Right lobe of liver (tissue), 6 donors: Measurements from ENCODE around the gene IL17C. TPM values are rescaled to one million over a fixed set of nuclear protein-coding genes. Genes with fewer than 3 reads are reported as not detected.

Experiments
- ATAC-seq, 4 donors: fragments of 200-7000 bp; cut with Tn5 transposase; one replicate each; pipeline ENCODE4 v1.9.1; 2020; ENCODE audit warnings: mild to moderate bottlenecking in 4 of 4, moderate library complexity in 4 of 4
- DNase-seq, 3 donors: peaks; one replicate each; pipeline ENCODE4 v3.0.0-alpha.2; 2020
- H3K27ac ChIP-seq, 3 donors: fragments of 200-600 bp; one replicate each; pipeline ENCODE4 v1.8.0; 2022
- H3K27me3 ChIP-seq, 2 donors: fragments of 200-600 bp; one replicate each; pipeline ENCODE4 v1.8.0; 2022
- H3K36me3 ChIP-seq, 4 donors: fragments of 200-600 bp; sonication (generic) in 1 of 4; one replicate each; pipeline versions ENCODE4 v1.5.1 to v1.8.0; 2017 to 2022; ENCODE audit warnings: control low read depth in 1 of 4
- H3K4me1 ChIP-seq, 4 donors: fragments of 200-600 bp; sonication (generic) in 1 of 4; one replicate each; pipeline versions ENCODE4 v1.5.1 to v1.8.0; 2017 to 2022; ENCODE audit warnings: control low read depth in 1 of 4
- H3K4me3 ChIP-seq, 3 donors: fragments of 200-600 bp; one replicate each; pipeline ENCODE4 v1.8.0; 2022
- H3K9me3 ChIP-seq, 4 donors: fragments of 200-600 bp; sonication (generic) in 1 of 4; one replicate each; pipeline versions ENCODE4 v1.5.1 to v1.8.0; 2017 to 2022; ENCODE audit warnings: control low read depth in 1 of 4
- CTCF ChIP-seq, 4 donors: fragments of 200-600 bp in 3 of 4; fragments of 450-650 bp in 1 of 4; IDR thresholded peaks; one replicate each; pipeline versions ENCODE4 v1.5.1 to v1.8.0; 2016 to 2022; ENCODE audit warnings: antibody characterized with exemption in 4 of 4, mild to moderate bottlenecking in 2 of 4
- POLR2A ChIP-seq: fragments of 450-650 bp; IDR thresholded peaks from one replicate; pipeline ENCODE4 v1.6.1; 2017; ENCODE audit warnings: antibody characterized with exemption, mild to moderate bottlenecking
- WGBS: methylation state at CpG from one replicate; pipeline ENCODE4 v1.1.6; 2018; ENCODE audit warnings: low coverage, low lambda C conversion rate; ENCODE audit not compliant: insufficient coverage; ENCODE audit errors: missing lambda C conversion rate; 5-methylcytosine and 5-hydroxymethylcytosine counted together
- intact Hi-C, 2 donors: fragments of 100-400 bp; cut with DNase I; formaldehyde crosslinking; loops; one replicate each; pipeline versions ENCODE4 v1.11.2 to v1.14.1; 2022
- total RNA-seq, 6 experiments: library from RNA; depleted of rRNA in 2 of 6; stranded (reverse); fragments of >200 nt in 2 of 6; fragmentation: NEBNext Ultra II Directional in 3 of 6; extraction: Animal tissue kit (Norgen Biotek cat#: 25700) in 3 of 6; gene quantifications; one replicate each; pipeline versions ENCODE4 v1.1.0 to v1.2.4, GENCODE V29; 2016 to 2023
- donor health status: DM: no; HTN: yes; CAD: no.
- donor health status: DM: no; HTN: no; CAD: no.
- donor health status: DM: no; HTN: no; CAD: no.
- donor health status: DM: no; HTN: yes; CAD: no.
- donor health status: DM: no; HTN: yes; CAD: no.

Gene IL17C
- total RNA-seq, 6 experiments from 2014 or later, result not detected

- Histone ChIP-seq H3K4me3 (no peak overlapping the region), H3K4me1 (no peaks in the 10 kb centered on the region), H3K27me3 (no peaks in the 10 kb centered on the region), H3K27ac (no peak overlapping the region), H3K9me3 (no peaks in the 10 kb centered on the region), H3K36me3 (no peaks in the 10 kb centered on the region)
- no peak for TF ChIP-seq POLR2A
- TF ChIP-seq CTCF (IDR thresholded peaks at IDR 0.05), result no peak
- DNase-seq, result no peak
- peak in 2 of 4 donors; percentile 14 to 20 for ATAC-seq
- intact Hi-C loops, result no loop called here
- WGBS, result 0% methylated on average over 3 of the region's 45 CpGs
Observed at GRCh38 chr16:88639231-88640038, 1.1 kb downstream of the IL17C start.

- Histone ChIP-seq H3K4me1 (no peaks in the 10 kb centered on the region), H3K4me3 (no peak overlapping the region), H3K27me3 (no peaks in the 10 kb centered on the region), H3K27ac (no peak overlapping the region), H3K9me3 (no peaks in the 10 kb centered on the region), H3K36me3 (no peaks in the 10 kb centered on the region)
- ATAC-seq, result no peak
- WGBS, result 44% methylated on average over 5 of the region's 13 CpGs
- DNase-seq, result no peak
- intact Hi-C loops, result no loop called here
- TF ChIP-seq CTCF (IDR thresholded peaks at IDR 0.05) (no peak), POLR2A (no peak)
Observed at GRCh38 chr16:88640039-88640495, 1.7 kb downstream of the IL17C start.

GRCh38 chr16:88640498-88641247 is 2.3 kb downstream of the IL17C start:
- no peak for ATAC-seq
- no peak for DNase-seq
- Histone ChIP-seq H3K4me1 (no peaks in the 10 kb centered on the region), H3K27me3 (no peaks in the 10 kb centered on the region), H3K27ac (no peak overlapping the region), H3K4me3 (no peak overlapping the region), H3K36me3 (no peaks in the 10 kb centered on the region), H3K9me3 (no peaks in the 10 kb centered on the region)
- WGBS, result 25% methylated on average over 2 of the region's 17 CpGs
- intact Hi-C loops, result no loop called here
- no peak for TF ChIP-seq CTCF (IDR thresholded peaks at IDR 0.05)

GRCh38 chr16:88642881-88643643 is 4.7 kb downstream of the IL17C start:
- Histone ChIP-seq H3K4me1 (no peaks in the 10 kb centered on the region), H3K9me3 (no peaks in the 10 kb centered on the region), H3K36me3 (no peaks in the 10 kb centered on the region), H3K4me3 (no peak overlapping the region), H3K27ac (no peak overlapping the region), H3K27me3 (no peaks in the 10 kb centered on the region)
- intact Hi-C loops, result no loop called here
- WGBS, result 85% methylated on average over 4 of the region's 58 CpGs
- DNase-seq (peak in 1 of 3 donors; percentile 46), ATAC-seq (no peak)
- TF ChIP-seq POLR2A (no peak), CTCF (IDR thresholded peaks at IDR 0.05) (no peak)
